Nephron progenitor cell (in vitro differentiated cells): ENCODE results near the gene RB1.
"Not testable (repeated sequence)": the region's sequence is repeated elsewhere in the genome, so short reads cannot be mapped to it uniquely, and the experiment has no call there.

Experiments used
- DNase-seq: peaks from one replicate; pipeline ENCODE4 v3.0.0; 2021
- H3K27ac Mint-ChIP-seq: 2 replicates; pipeline ENCODE4 v1.8.0; 2021; ENCODE audit warnings: mild to moderate bottlenecking, moderate library complexity, mixed read lengths
- H3K27me3 Mint-ChIP-seq: 2 replicates; pipeline ENCODE4 v1.8.0; 2021; ENCODE audit warnings: mild to moderate bottlenecking, low read depth, mixed read lengths; ENCODE audit not compliant: poor library complexity
- H3K36me3 Mint-ChIP-seq: 2 replicates; pipeline ENCODE4 v1.8.0; 2021; ENCODE audit warnings: low read depth, mixed read lengths
- H3K4me1 Mint-ChIP-seq: 2 replicates; pipeline ENCODE4 v1.8.0; 2021; ENCODE audit warnings: mixed read lengths
- H3K4me3 Mint-ChIP-seq: 2 replicates; pipeline ENCODE4 v1.8.0; 2021; ENCODE audit warnings: mild to moderate bottlenecking, moderate library complexity, mixed read lengths
- H3K9me3 Mint-ChIP-seq: 2 replicates; pipeline ENCODE4 v1.8.0; 2021; ENCODE audit warnings: mild to moderate bottlenecking, moderate library complexity, mixed read lengths
- TF ChIP-seq, protein P1 (sequence below): fragments of 200-600 bp; sonication (generic); IDR thresholded peaks from 2 replicates; pipeline ENCODE4 v1.5.0; 2021; ENCODE audit warnings: antibody characterized with exemption

RB1 gene

DNA sequence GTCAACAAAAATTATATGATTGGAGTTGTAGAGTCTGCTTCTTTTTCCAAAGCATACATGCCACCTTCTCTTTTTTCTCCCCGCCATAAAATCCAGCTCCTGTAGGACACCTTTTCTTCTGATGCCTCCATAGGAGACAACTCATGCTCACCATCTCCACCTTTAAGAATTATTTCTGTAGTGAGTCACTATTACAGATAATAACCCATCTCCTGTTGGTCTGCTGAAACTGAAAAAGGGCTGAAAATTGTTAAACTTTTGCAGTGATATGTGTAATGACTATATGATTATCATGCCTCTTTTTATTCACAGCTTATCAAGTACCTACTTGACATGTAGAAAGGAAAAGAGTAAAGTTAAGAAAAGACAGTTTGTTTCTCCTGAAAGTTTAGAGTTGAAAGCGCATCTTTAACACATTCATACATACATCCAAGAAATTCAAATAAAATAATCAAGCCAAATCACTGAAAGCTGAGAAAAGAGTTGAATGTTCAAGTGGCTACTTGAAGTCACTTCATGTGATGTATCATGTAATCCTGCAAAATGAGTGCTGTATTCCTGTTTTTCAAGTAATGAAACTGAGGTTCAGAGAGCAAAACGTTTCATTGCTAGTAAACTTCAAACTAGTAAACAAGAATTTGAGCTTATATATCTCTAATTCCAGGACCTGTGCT lies 144.9 kb downstream of the RB1 start:
- peaks cover 38% of the 10 kb centered on the region for H3K36me3 Mint-ChIP-seq
- peaks cover 29% of the 10 kb centered on the region for H3K9me3 Mint-ChIP-seq
- TF ChIP-seq, protein P1, sequence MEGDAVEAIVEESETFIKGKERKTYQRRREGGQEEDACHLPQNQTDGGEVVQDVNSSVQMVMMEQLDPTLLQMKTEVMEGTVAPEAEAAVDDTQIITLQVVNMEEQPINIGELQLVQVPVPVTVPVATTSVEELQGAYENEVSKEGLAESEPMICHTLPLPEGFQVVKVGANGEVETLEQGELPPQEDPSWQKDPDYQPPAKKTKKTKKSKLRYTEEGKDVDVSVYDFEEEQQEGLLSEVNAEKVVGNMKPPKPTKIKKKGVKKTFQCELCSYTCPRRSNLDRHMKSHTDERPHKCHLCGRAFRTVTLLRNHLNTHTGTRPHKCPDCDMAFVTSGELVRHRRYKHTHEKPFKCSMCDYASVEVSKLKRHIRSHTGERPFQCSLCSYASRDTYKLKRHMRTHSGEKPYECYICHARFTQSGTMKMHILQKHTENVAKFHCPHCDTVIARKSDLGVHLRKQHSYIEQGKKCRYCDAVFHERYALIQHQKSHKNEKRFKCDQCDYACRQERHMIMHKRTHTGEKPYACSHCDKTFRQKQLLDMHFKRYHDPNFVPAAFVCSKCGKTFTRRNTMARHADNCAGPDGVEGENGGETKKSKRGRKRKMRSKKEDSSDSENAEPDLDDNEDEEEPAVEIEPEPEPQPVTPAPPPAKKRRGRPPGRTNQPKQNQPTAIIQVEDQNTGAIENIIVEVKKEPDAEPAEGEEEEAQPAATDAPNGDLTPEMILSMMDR, result no peak
- no peaks in the 10 kb centered on the region for H3K27me3 Mint-ChIP-seq
- no peak overlapping the region for H3K27ac Mint-ChIP-seq
- no peak for DNase-seq
- no peak overlapping the region for H3K4me3 Mint-ChIP-seq
- no peaks in the 10 kb centered on the region for H3K4me1 Mint-ChIP-seq

DNA sequence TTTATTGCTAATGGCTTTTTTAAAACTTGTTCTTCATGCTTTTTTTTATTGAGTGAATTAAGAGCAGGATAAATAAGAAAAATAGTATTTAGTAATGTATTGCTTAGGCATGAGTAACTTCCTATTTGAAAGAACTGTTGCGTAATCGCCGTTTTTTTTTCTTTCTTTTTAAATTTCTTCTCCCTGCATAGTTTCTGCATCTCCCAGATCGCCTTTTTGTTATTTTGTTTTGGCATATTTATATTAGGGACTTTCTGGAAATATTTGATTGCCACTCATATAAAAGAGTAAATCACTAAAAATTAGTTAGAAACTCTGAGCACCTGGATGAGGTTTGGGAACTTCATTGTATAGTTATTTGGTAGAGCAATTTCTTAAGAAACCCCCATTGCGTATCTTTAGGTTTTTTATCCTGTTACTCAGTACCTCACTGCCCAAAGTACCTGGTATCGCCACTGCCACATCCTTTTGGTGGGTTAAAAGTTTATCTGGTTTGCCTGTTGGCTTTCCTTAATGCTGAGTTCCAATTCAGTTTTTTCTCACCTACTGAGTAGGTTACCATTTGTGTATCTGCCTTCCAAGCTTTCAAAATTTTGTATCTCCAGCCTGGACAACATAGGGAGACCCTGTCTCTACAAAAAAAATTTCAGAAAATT lies 145.5 kb downstream of the RB1 start:
- no peak overlapping the region for H3K27ac Mint-ChIP-seq
- peaks cover 42% of the 10 kb centered on the region for H3K36me3 Mint-ChIP-seq
- H3K27me3 Mint-ChIP-seq, result no peaks in the 10 kb centered on the region
- H3K4me1 Mint-ChIP-seq, result no peaks in the 10 kb centered on the region
- H3K4me3 Mint-ChIP-seq, result no peak overlapping the region
- TF ChIP-seq, protein P1, result no peak
- DNase-seq, result no peak
- H3K9me3 Mint-ChIP-seq, result peaks cover 29% of the 10 kb centered on the region

DNA sequence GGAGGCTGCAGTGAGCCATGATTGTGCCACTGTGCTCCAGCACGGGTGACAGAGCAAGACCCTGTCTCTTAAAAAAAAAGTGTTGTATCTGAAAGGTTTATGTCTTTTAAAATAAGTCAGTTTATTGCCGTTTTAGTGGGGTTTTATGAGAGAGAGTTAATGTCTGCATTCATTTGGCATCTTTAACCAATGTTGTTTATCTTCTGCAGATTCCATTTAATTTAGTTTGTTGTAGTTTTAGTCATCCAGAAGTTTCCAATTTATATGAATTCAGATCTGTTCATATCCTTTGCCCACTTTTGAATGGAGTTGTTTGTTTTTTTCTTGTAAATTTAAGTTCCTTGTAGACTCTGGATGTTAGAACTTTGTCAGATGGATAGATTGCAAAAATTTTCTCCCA lies 146.1 kb downstream of the RB1 start:
- no peak overlapping the region for H3K4me3 Mint-ChIP-seq
- H3K36me3 Mint-ChIP-seq, result peaks cover 41% of the 10 kb centered on the region
- H3K4me1 Mint-ChIP-seq, result no peaks in the 10 kb centered on the region
- H3K27me3 Mint-ChIP-seq, result no peaks in the 10 kb centered on the region
- TF ChIP-seq, protein P1, result no peak
- DNase-seq, result no peak
- no peak overlapping the region for H3K27ac Mint-ChIP-seq
- H3K9me3 Mint-ChIP-seq, result peaks cover 29% of the 10 kb centered on the region

DNA sequence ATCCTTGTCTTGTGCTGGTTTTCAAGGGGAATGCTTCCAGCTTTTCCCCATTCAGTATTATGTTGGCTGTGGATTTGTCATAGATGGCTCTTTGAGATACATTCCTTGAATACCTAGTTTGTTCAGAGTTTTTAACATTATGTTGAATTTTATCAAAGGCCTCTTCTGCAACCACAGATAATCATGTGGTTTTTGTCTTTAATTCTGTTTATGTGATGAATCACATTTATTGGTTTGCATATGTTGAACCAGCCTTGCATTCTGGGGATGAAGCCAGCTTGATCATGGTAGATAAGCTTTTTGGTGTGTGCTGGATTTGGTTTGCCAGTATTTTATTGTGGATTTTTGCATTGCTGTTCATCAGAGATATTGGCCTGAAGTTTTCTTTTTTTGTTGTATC lies 147.6 kb downstream of the RB1 start:
- peaks cover 48% of the 10 kb centered on the region for H3K36me3 Mint-ChIP-seq
- H3K9me3 Mint-ChIP-seq, result peaks cover 29% of the 10 kb centered on the region
- H3K27ac Mint-ChIP-seq, DNase-seq, H3K4me3 Mint-ChIP-seq, H3K4me1 Mint-ChIP-seq, H3K27me3 Mint-ChIP-seq: not testable (repeated sequence)

DNA sequence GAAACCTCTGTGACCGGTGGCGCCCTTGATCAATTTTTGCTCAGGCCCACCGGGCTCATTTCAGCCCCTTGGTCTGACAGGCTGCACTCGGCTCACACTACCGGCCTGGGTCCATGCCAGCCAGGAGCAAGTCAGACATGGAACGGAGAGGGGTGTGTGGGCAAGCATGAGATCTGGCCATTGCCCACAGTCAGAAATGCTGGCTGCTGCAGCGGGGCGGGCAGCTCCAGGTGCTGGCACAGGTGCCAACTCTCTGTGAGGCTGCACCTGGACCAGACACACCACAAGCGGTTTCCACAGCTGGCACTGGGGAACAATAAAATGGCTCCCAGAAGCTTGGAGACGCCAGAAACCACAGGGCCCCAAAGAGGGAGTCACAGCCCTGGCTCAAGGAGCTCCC lies 153.0 kb downstream of the RB1 start:
- no peak overlapping the region for H3K4me3 Mint-ChIP-seq
- H3K9me3 Mint-ChIP-seq, result peaks cover 6% of the 10 kb centered on the region
- TF ChIP-seq, protein P1, result no peak
- DNase-seq, result no peak
- peaks cover 63% of the 10 kb centered on the region for H3K36me3 Mint-ChIP-seq
- H3K27me3 Mint-ChIP-seq, result no peaks in the 10 kb centered on the region
- no peaks in the 10 kb centered on the region for H3K4me1 Mint-ChIP-seq
- no peak overlapping the region for H3K27ac Mint-ChIP-seq

DNA sequence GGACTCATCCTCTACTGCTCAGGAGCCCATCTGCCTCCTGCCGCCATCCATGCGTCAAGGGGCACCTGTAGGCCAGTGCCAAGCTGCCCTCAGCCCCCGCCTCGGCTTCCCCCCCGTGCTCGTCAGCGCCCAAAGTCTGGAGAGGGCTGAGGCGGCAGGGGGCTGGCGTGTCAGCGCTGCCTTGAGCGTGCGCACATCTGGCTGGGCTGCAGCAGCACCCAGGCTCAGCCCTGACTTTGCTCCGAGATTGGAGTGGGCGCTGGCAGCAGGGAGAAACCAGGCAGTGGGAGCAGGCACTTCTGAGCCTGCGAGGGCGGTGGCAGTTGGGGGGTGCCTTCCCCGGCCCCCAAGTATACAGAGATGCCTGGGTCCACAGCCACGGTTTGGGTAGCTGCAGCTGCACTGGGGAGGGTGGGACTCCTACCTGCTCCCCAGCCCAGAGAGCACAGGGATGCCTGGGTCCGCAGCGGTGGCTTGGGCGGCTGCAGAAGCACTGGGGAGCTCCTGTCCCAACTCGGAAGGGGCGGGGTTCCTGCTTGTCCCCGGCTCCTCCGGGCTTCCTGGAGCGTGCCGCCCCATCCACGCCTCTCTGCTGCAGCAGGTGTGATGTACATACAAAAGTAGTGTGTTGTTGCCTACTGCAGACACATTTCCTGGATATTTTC lies 154.2 kb downstream of the RB1 start:
- Mint-ChIP-seq H3K4me1 (no peaks in the 10 kb centered on the region), H3K9me3 (no peaks in the 10 kb centered on the region), H3K27me3 (no peaks in the 10 kb centered on the region), H3K36me3 (peaks cover 58% of the 10 kb centered on the region), H3K27ac (no peak overlapping the region), H3K4me3 (no peak overlapping the region)
- DNase-seq, result no peak
- TF ChIP-seq, protein P1, result no peak
